ENCODE results near the gene PAGE4.

The PAGE4 gene

GRCh38 chrX:49829016-49829415, at the start of gene PAGE4:
PAGE4 (plus strand) TSS chrX:49829303; CDS start chrX:49830429, 1,126 bp downstream.
- no peak for DNase-seq

DNA sequence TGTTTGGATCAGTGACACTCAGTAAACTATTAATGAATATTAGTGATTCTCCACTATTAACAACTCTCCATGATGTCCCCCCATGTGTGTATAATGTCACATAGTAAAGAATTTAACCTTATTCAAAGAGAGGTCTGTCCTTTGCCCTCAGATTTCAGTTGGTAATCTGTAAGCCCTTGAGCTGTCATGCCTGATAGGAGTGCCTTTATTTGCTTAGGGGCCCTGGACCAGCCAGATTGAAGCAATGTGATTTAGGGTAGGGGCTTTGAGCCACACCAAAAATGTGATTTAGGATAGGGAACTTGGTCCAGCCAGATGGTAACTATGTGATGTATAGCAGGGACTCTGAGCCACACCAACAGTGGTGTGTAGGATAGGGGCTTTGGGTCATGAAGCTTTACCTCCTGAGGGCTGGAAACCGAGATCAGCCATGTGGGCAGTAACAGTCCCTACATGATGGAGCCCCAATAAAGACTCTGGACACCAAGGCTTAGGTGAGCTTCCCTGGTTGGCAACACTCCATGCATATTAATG, 44.3 kb upstream of the PAGE4 start:
- DNase-seq = no peak

- no peak for DNase-seq
These were observed 36.7 kb upstream of the PAGE4 start for GRCh38 chrX:49792376-49792775.

DNA sequence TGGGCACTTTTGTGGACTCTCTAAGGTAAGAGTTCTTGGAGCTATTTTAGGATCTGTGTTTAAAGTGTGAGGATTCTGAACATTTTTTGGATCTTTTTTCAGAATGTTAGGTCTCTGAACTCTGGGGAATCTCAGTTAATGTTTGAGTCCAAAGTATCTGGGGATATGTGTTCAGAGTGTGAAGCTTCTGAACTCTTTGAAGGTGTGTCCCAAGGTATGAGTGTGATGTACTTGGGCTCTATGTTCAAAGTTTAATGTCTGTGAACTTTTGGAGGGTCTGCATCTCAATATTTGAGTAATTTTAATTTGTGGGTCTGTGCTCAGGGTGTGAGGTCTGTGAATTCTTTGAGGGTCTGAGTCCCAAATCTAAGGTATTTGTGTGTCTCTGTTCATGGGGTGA, 35.4 kb upstream of the PAGE4 start:
- no peak for DNase-seq

DNA sequence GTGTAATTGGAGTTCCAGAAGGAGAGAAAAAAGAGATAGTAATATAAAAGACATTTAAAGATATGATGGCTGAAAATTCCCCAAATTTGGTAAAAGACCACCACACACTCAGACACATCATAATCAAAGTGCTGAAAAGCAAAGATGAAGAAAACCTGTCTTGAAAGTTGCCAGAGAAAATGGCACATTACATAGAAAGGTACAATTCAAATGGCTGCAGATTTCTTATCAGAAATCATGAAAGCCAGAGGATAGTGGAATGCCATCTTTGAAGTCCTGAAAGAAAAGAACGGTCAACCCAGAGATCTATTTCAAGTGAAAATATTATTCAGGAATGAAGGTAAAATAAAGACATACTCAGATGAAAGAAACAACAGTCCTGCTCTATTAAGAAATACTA, 29.3 kb upstream of the PAGE4 start:
- no peak for DNase-seq

GRCh38 chrX:49809891-49810632, 19.0 kb upstream of the PAGE4 start:
- no peak for DNase-seq

GRCh38 chrX:49812177-49812576, 16.9 kb upstream of the PAGE4 start:
- no peak for DNase-seq

DNA sequence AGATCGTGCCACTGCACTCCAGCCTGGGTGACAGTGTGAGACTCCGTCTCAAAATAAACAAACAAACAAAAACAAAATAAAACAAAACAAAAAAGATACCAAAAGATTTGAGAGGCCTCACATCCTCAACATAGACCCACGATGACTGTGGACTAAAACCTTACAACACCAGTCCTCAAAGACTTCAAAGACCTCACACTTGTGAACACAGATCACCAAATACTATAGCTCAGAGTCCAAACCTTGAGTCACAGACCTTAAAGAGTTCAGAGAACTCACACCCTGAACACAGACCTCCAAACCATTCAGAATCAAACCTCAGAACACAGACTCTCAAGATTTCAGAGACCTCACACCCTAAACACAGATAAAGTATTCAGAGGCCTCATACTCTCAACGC, 12.7 kb upstream of the PAGE4 start:
- no peak for DNase-seq

DNA sequence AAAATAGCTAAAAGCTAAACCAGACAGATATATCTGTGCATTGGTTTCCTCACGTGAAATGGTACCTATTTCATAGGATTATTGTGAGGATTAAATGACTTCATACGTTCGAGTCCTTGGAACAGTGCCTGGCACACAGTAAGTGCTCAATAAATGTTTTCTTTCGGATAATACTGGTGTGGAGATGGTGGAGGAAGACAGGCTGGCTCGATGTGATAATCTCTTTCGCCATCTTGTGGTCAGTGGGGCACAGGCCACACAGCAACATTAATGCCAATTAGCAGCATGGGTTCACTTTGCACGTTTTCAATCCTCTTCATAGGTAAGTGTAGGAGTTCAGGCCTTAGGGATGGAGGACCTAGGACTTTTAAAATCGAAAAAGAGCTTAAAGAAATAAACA, 9.3 kb downstream of the PAGE4 start:
- peak; percentile 5 for DNase-seq

- DNase-seq = peak; percentile 33
These were observed 11.6 kb downstream of the PAGE4 start for GRCh38 chrX:49840679-49841078.

- peak; percentile 0 for DNase-seq
These were observed 13.5 kb downstream of the PAGE4 start for GRCh38 chrX:49842621-49843020.

- DNase-seq = no peak
These were observed 15.5 kb downstream of the PAGE4 start for GRCh38 chrX:49844611-49845010.

- DNase-seq = no peak
These were observed 16.7 kb downstream of the PAGE4 start for GRCh38 chrX:49845701-49846403.

- no peak for DNase-seq
These were observed 17.4 kb downstream of the PAGE4 start for GRCh38 chrX:49846522-49846921.

- no peak for DNase-seq
These were observed 19.2 kb downstream of the PAGE4 start for GRCh38 chrX:49848275-49848674.

GRCh38 chrX:49850028-49850427, 20.9 kb downstream of the PAGE4 start:
- no peak for DNase-seq

- no peak for DNase-seq
These were observed 24.6 kb downstream of the PAGE4 start for GRCh38 chrX:49853661-49854060.

DNA sequence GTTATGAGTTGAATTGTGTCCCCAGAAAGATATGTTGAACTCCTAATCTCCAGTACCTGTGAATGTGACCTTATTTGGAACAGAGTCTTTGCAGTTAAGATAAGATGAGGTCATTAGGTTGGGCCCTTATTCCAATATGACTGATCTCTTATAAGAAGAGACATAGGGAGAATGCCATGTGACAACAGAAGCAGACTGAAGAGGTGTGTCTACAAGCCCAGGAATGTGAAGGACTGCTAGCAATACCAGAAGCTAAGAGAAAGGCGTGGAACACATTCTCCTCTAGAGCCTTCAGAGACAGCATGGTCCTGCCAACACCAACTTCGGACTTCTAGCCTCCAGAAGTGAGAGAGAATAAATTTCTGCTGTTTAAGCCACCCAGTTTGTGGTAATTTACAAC, 27.7 kb downstream of the PAGE4 start:
- DNase-seq = no peak

DNA sequence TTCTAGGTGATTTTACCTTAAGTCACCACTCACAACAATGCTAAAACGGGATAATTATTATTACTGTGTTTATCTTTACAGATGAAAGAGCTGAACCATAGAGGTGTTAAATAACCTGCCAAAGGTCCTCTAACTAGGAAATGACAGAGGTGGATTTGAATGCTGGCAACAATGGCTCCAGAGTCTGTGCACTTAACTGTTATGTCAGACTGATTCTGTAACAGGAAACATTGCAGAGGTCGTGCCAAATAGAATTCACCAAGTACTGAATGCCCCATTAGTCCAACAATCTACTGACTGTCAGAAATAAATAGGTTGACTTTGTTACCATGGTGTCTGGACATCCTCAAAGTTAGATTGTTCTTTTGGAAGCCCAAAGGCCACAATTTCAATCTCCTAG, 29.2 kb downstream of the PAGE4 start:
- no peak for DNase-seq

DNA sequence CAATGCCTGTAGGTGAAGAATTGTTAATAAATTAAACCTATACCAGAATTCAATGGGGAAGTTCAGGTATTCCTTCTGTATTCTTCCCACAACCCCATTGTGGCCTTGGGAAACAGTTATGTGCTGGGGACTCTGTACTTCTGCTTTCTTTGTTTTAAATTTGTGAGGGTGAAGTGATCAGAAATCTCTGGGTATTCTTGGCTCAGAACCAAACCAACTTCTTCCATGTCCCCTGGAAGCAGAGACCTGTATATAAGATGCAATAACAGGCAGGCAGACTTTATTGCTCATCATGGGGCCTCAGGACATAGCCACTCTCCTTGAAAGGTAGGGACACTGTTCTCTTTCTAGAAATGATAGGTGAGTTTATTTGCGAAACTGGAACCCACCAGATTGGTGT, 30.4 kb downstream of the PAGE4 start:
- no peak for DNase-seq

- DNase-seq = no peak
These were observed 31.9 kb downstream of the PAGE4 start for GRCh38 chrX:49860867-49861535.

DNA sequence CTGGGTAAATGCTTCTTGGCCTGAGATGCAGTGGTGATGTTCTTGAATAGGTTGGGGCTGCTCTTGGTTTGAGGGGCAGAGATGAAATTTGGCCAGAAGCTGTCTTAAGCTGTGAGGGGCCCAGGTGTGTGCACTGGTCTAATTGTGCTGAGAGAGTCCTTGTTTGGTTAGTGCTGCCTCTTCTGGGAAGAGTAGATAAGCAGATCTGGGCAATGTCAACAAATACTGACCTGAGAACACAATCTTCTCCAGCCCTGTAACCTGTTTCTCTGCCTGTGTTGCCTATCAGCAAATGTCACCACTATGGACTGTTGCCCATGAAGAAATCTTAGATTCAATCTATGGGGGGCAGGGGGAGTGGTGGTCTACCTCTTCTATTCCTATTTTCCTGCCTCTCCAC, 33.0 kb downstream of the PAGE4 start:
- DNase-seq = no peak

- no peak for DNase-seq
These were observed 39.6 kb downstream of the PAGE4 start for GRCh38 chrX:49868739-49869138.

GRCh38 chrX:49876750-49877149, 47.6 kb downstream of the PAGE4 start:
- DNase-seq = no peak

All from MV-4-11 (cell line).